GM19468 (cell line): ENCODE results near the gene KLF9.
"Not testable (repeated sequence)": the region's sequence is repeated elsewhere in the genome, so short reads cannot be mapped to it uniquely, and the experiment has no call there.

ENCODE experiments used
- ATAC-seq: cut with Tn5 transposase; IDR thresholded peaks from one replicate; pipeline ENCODE4 v1.9.1; 2021; ENCODE audit warnings: mild to moderate bottlenecking, moderate library complexity, moderate number of reproducible peaks; ENCODE audit not compliant: unreplicated experiment; ENCODE audit errors: extremely low read depth

KLF9 gene

GRCh38 chr9:70406434-70406862 is 8.0 kb downstream of the KLF9 start:
- ATAC-seq = peak; percentile 50

- ATAC-seq = no peak
Measured at GRCh38 chr9:70405808-70406433, 8.5 kb downstream of the KLF9 start.

DNA sequence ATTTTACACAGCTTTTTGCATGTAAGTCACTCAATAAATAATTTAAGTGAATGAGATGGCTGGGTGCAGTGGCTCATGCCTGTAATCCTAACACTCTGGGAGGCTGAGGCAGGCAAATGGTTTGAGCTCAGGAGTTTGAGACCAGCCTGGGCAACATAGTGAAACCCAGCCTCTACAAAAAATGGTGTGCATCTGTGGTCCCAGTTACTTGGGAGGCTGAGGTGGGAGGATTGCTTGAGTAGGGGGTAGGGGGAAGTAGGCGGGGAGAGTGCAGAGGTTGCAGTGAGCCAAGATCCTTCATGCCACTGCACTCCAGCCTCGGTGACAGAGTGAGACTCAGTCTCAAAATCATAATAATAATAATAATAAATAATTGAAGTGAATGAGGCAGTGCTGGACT is 10.2 kb downstream of the KLF9 start:
- ATAC-seq = no peak

DNA sequence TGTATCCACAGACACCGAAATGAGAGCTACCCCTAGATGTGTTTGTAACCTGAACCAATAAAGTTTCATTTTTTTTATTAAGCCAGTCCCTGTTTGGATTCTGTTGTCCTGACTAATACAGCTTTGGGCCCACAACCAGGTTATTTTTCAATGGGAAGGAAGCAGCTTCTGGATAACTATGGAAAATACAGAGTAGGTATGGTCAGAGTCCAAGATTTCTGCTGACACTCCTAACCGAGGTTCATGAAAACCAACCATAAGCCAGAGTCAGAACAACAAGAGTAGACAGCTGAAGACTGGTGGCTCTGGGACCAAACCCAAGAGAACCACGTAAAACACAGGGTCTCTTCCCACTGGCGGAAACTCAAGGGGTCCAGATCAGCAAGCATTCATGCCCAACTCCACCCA is 10.8 kb downstream of the KLF9 start:
- no peak for ATAC-seq

DNA sequence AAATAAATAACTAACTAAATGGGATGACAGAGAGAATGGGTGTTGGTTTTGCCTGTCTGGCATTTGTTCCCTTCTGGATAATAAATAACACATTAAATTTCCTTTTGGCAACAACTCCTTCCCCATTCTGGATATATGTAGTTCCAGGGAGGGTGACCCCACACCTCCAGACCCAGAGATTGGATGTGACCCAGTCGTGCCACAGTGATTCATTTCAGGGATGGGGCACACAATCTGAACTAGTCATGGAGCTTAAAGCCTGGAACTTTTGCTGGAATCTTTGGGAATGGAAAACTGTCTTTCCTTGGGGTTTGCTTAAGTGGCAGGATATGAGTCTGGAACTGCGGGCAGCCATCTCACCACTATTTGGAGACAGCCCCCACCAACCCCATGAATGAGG is 11.3 kb downstream of the KLF9 start:
- no peak for ATAC-seq

DNA sequence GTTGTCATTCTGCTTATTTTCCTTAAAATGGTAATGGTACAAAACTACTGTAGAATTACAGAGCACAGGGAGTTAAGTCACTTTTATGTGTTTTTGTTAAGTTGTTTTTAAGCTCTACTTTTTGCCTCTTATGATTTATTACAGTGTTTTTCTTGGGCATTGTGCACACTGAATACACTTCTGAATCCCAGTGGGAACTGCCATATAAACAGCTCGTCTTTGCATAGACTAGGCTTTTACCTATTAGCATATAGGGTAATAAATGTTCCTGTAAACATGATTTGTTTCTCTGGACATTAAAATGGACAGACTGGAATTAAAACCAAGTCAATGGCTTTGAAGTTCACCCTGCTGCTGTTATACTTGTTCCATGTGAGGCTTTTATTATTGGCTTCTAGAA is 12.2 kb downstream of the KLF9 start:
- no peak for ATAC-seq

- not testable (repeated sequence) for ATAC-seq
Measured at GRCh38 chr9:70401241-70401640, 13.2 kb downstream of the KLF9 start.

- no peak for ATAC-seq
Measured at GRCh38 chr9:70400107-70400892, 14.2 kb downstream of the KLF9 start.

DNA sequence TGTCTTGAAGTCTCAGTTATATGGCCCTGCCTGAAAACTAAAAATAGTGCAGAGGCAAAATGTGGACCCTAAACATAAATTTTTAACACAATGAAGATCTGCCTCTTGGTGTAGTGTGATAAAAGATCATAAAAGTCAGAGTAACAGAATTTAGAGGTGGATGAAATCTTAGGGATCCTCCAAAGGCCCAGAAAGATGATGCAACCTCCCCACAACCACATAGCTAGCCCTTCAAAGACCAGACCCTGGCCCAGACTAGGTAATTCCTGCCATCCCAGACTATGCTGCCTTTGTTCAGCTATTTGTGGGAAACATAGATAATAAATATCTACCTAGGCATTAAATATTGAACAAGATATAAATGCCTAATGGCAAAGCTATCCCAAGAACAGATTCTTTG is 15.3 kb downstream of the KLF9 start:
- ATAC-seq = no peak

DNA sequence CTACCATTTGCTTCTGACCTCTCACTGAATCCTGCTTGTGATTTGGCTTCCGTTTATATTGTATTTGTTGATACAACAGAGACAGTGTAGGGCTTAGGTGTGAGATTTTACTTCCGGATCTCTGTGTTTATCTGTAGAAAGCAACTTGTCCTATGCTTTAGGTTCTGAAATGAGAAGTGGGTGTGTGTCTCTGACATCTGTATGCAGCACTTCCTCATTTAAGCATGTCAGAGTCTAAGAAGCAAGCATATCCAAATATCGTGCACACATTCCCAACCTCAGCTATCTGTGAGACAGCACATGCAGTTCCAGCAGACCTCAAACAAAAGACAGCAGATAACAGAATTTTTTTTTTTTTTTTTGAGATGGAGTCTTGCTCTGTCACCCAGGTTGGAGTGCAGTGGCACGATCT is 16.3 kb downstream of the KLF9 start:
- peak; percentile 94 for ATAC-seq

- ATAC-seq = no peak
Measured at GRCh38 chr9:70395652-70396051, 18.8 kb downstream of the KLF9 start.

DNA sequence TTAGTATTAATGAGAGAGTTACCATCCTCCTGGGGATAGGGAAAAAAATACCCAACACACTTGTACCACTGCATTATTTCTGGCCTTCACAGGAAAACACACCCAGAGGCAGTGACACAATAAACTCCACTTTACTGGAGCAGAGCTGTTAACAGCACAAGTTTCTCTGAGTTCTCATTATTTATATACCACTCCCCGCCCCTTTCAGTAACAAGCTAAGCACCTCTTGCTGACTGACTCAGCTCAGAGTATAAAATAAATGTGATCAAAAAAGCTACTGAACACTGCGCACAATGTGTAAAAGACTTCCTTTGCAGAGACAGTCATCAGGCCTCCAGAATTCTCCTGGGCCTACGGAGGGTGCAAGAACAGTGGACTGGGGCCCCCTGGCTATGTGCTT is 21.6 kb downstream of the KLF9 start:
- no peak for ATAC-seq

- no peak for ATAC-seq
Measured at GRCh38 chr9:70392189-70392588, 22.3 kb downstream of the KLF9 start.

GRCh38 chr9:70390933-70391341 is 23.5 kb downstream of the KLF9 start:
- no peak for ATAC-seq

DNA sequence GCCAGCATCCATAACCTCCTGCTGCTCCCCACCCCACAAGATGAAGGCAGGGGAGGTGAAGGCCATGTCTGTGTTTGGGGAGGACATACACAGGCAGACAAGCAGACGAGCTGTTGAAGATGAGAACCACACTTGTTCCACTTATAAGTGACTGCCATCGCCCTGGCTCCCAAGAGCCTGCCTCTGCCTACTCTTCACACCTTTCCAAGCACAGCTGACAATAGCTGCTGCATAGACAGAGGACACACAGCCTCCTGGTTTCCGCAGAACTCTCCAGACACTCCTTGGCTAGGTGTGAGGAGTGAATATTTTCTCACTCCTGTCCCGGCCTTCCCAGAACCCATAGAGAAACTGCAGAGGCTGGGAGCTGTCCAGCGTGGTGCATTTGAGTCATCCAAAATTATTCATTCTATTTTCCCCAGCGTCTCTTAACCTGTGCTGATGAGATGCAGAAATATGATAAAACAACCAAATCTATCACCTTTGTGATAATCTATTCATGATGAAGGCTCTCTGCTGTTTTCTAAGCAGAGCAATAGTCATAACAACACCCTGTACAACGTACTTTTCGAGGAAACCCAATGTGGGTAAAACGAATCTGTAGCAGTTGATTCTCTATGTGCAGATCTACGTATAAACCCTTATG is 24.7 kb downstream of the KLF9 start:
- ATAC-seq = no peak

GRCh38 chr9:70389188-70389587 is 25.3 kb downstream of the KLF9 start:
- no peak for ATAC-seq

DNA sequence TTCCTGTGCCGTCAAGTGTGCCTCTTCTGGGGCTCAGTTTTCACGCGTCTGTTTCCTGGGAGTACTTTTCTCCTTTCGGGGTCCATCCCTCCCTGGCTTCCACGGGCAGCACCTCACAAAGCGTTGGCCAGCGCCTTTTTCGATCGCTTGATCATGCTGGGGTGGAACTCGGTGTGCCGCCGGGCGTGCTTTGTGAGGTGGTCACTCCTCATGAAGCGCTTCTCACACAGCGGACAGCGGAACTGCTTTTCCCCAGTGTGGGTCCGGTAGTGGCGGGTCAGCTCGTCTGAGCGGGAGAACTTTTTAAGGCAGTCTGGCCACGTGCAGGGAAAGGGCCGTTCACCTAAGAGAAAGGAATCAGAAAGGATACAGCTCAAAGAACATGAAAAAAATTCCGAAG is 26.8 kb downstream of the KLF9 start:
- ATAC-seq = no peak

DNA sequence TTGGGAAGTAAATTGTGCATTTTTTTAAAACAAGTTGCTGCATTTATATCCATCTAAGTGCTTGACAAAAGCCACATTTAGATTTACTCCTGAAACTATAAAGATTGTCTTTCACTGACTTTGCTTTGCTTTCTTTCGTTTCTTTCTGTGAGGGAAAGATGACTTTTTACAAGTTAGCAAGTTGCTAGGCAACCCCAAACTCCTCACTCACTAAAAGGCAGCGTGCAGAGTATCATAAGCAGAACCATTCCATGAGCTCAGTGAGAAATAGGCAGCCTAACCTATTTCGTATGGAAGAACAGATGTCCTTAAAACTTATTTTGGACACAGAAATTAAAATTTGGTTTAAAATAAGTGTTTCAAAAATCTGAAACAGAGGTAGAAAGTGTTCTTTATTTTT is 29.0 kb downstream of the KLF9 start:
- no peak for ATAC-seq

GRCh38 chr9:70382709-70383605 is 31.5 kb downstream of the KLF9 start:
- ATAC-seq = no peak

- ATAC-seq = no peak
Measured at GRCh38 chr9:70382046-70382708, 32.3 kb downstream of the KLF9 start.
